GM12891 (cell line): ENCODE results near the gene TET3.

Experiments used
- DNase-seq: peaks from one replicate; pipeline ENCODE4 v3.0.0; 2011; ENCODE audit warnings: low spot score; ENCODE audit not compliant: insufficient read length
- FAIRE-seq: peaks from 2 replicates; lab custom pipeline; 2011; peaks lifted over from hg19 to GRCh38; lab: Jason Lieb, UNC
- PAX5 ChIP-seq: IDR thresholded peaks from 2 replicates; pipeline ENCODE4 v1.6.1; 2011; ENCODE audit warnings: low read length, moderate library complexity, mild to moderate bottlenecking; ENCODE audit not compliant: insufficient read depth, severe bottlenecking
- POLR2A ChIP-seq: IDR thresholded peaks from 2 replicates; pipeline ENCODE4 v1.6.1; 2011; ENCODE audit warnings: low read depth, low read length, control low read depth
- POLR2AphosphoS5 ChIP-seq: IDR thresholded peaks from 2 replicates; pipeline ENCODE4 v1.6.1; 2011; ENCODE audit warnings: low read depth, low read length, control low read depth
- POU2F2 ChIP-seq: IDR thresholded peaks from 2 replicates; pipeline ENCODE4 v1.6.1; 2011; ENCODE audit warnings: low read depth, mild to moderate bottlenecking, control low read depth, low read length, moderate library complexity
- SPI1 ChIP-seq: IDR thresholded peaks from 2 replicates; pipeline ENCODE4 v1.6.1; 2011; ENCODE audit warnings: low read depth, low read length, control low read depth
- TAF1 ChIP-seq: IDR thresholded peaks from 2 replicates; pipeline ENCODE4 v1.6.1; 2011; ENCODE audit warnings: low read depth, low read length, control low read depth

The TET3 gene

DNA sequence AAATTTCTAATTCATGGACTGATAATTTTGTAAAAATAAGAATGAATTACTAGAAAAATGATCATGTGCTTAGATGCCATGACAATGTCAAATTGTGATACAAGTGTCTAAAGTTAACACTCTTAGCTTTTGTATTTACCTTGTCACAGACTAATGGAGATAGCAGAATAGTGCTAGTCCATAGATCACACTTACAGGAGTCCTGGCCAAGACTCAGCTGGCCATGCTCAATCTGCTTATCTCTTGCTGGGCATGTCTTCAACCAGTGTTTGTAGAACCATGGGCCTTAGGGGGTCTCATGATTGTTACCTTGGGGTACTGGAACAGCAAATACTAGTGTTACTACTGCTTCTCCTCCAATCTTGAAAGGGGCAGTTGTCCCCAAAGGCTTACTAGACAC is 44.0 kb downstream of the TET3 start:
- no peak for DNase-seq
- TF ChIP-seq SPI1 (no peak), POLR2AphosphoS5 (no peak), TAF1 (no peak), PAX5 (no peak), POU2F2 (no peak), POLR2A (no peak)
- FAIRE-seq: peak; percentile 13

DNA sequence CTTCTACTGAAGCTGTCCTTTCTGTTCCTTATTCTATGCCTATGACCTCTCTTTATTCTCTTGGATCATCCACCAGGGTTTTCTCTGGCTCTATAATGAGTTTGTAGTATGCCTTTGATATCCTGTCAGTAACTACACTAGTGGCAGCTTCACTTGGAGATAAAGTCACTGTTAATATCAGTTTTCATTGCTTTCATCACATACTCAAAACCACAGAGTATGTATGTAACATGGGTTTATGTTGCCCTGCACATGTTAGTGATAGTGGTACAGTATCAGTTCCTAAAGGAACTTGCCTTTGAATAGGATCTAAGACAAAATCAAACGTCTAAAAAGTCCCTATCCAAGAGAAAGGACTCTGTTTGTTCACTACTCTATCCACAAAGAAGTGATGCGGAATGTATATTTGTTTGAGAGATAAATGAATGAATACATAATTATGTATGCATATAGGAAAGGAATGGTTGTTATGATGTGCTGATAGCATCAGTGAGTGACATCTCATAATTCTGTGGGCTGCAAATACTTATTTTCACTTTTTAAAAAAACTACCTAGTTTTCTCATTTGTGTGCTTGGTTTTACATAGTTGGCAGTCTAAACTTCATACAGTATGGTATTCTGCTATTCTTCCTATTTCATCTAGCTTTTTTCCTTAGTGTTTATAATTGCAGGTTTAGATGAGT is 45.1 kb downstream of the TET3 start:
- peak; percentile 84 for FAIRE-seq
- TF ChIP-seq SPI1 (peak; percentile 30; the same call in 1 of the 2 replicates), PAX5 (no peak)
- no peak for DNase-seq

- no peak for DNase-seq
- peak; percentile 68 for FAIRE-seq
- TF ChIP-seq TAF1 (no peak), POLR2A (no peak), POLR2AphosphoS5 (no peak), POU2F2 (no peak), PAX5 (no peak), SPI1 (no peak)
Observed at GRCh38 chr2:74031221-74031620, 46.5 kb downstream of the TET3 start.

DNA sequence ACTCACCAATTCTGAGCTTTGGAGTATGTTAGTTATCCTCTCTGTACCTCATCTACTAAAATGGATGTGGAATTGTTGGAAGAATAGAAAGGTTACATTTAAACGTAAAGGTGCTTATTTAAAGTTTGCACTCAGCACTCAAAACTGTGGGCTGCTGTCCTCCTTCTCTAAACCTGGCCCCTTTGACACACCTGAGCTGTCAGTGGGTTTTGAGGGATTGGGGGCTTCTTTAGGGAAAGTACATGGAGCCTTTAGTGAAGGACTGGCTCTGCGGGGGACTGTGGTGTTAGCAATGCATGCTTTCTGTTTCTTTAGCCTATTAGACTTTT is 47.2 kb downstream of the TET3 start:
- DNase-seq: no peak
- TF ChIP-seq POLR2AphosphoS5 (no peak), TAF1 (0 out of 2 replicates have a peak, but pooled peaks have one; percentile 12), POLR2A (no peak; the same call in 1 of the 2 replicates), PAX5 (no peak)
- no peak for FAIRE-seq

DNA sequence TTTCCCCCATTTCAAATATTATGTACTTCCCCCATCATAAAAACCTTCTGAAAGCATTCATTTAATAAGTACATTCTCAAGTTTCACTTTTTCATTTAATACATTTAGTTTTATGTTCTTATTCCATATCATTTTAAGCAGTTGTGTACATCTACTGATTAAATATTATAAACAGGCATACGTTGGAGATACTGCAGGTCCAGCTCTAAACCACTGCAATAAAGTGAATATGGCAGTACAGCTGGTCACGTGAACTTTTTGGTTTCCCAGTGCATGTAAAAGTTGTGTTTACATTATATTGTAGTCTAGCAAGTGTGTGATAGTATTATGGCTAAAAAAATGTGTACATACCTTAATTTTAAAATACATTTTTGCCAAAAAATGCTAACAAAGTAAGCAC is 48.7 kb downstream of the TET3 start:
- no peak for FAIRE-seq
- DNase-seq: no peak
- TF ChIP-seq SPI1 (no peak), TAF1 (no peak), POU2F2 (no peak), POLR2A (no peak), PAX5 (no peak), POLR2AphosphoS5 (no peak)
